Endothelial cell of umbilical vein (primary cell): ENCODE measurements around the gene C3orf20. TPM values are rescaled to one million over a fixed set of nuclear protein-coding genes. Genes with fewer than 3 reads are reported as not detected.

Source experiments
- BruUV-seq: library from RNA; stranded (reverse); fragments of 400-500 nt; replicated peaks from 2 replicates; lab custom pipeline; 2021; lab: Mats Ljungman, UMichigan
- CTCF ChIA-PET: fragments of 300-600, 350-600 bp; sonication (Branson Sonifier 250); formaldehyde crosslinking; loops from one replicate; lab custom pipeline; 2021; ENCODE audit warnings: antibody characterized with exemption, inconsistent platforms; lab: Charles Lee
- POLR2A ChIA-PET: fragments of 300-600, 350-600 bp; sonication (Branson Sonifier 250); formaldehyde crosslinking; loops from one replicate; lab custom pipeline; 2021; ENCODE audit warnings: antibody characterized with exemption, inconsistent platforms; lab: Charles Lee
- DNase-seq: peaks from one replicate; pipeline ENCODE4 v3.0.0-alpha.2; 2011; ENCODE audit warnings: low read depth, low spot score
- FAIRE-seq: peaks from 2 replicates; lab custom pipeline; 2011; peaks lifted over from hg19 to GRCh38; lab: Jason Lieb, UNC
- H2AFZ ChIP-seq: 2 replicates; pipeline ENCODE4 v1.6.0; 2012; ENCODE audit warnings: low read depth, low read length, control low read depth, inconsistent platforms
- H3K27ac ChIP-seq: 2 replicates; pipeline ENCODE4 v1.5.1; 2011; ENCODE audit warnings: low read depth, mild to moderate bottlenecking, control low read depth, low read length, moderate library complexity; ENCODE audit not compliant: insufficient read depth
- H3K27me3 ChIP-seq, 2 experiments: 2 replicates each; pipeline versions ENCODE4 v1.6.0 to v1.6.1; 2011; ENCODE audit warnings: low read length in 2 of 2, mixed read lengths in 1 of 2; ENCODE audit not compliant: control insufficient read depth in 2 of 2, insufficient read depth in 2 of 2
- H3K36me3 ChIP-seq, 2 experiments: 2 replicates in 1 of 2; 3 replicates in 1 of 2; pipeline ENCODE4 v1.5.1; 2011; ENCODE audit warnings: low read length in 2 of 2, mild to moderate bottlenecking in 1 of 2, moderate library complexity in 1 of 2; ENCODE audit not compliant: control insufficient read depth in 2 of 2, insufficient read depth in 2 of 2; ENCODE audit errors: extremely low read depth in 1 of 2
- H3K4me1 ChIP-seq: 3 replicates; pipeline ENCODE4 v1.5.1; 2011; ENCODE audit warnings: mild to moderate bottlenecking, low read length; ENCODE audit not compliant: control insufficient read depth, insufficient read depth; ENCODE audit errors: extremely low read depth
- H3K4me2 ChIP-seq: 2 replicates; pipeline ENCODE4 v1.6.1; 2011; ENCODE audit warnings: low read length, control low read depth, mixed read lengths; ENCODE audit not compliant: insufficient read depth
- H3K4me3 ChIP-seq, 3 experiments: fragments of 200-600 bp in 1 of 3; sonication (generic), shearing (Covaris generic) in 1 of 3; replicated peaks in 1 of 3; 2 replicates each; pipeline ENCODE4 v1.5.1; 2011 to 2016; ENCODE audit warnings: control low read depth in 3 of 3, low read length in 3 of 3, mild to moderate bottlenecking in 2 of 3, inconsistent platforms in 1 of 3, low read depth in 1 of 3, moderate library complexity in 1 of 3; ENCODE audit not compliant: insufficient read depth in 1 of 3
- H3K79me2 ChIP-seq: 2 replicates; pipeline ENCODE4 v1.6.0; 2012; ENCODE audit warnings: low read length, inconsistent platforms; ENCODE audit not compliant: control insufficient read depth, insufficient read depth
- H3K9ac ChIP-seq: replicated peaks from 2 replicates; pipeline ENCODE3; 2011; ENCODE audit warnings: low read length, control low read depth; ENCODE audit not compliant: insufficient read depth; ENCODE audit errors: extremely low read depth
- H3K9me1 ChIP-seq: replicated peaks from 3 replicates; pipeline ENCODE4 v1.6.0; 2011; ENCODE audit warnings: mild to moderate bottlenecking, low read length; ENCODE audit not compliant: control insufficient read depth, insufficient read depth; ENCODE audit errors: extremely low read depth
- H3K9me3 ChIP-seq: replicated peaks from 2 replicates; pipeline ENCODE4 v1.5.1; 2012; ENCODE audit warnings: low read length, inconsistent platforms; ENCODE audit not compliant: control insufficient read depth, insufficient read depth
- H4K20me1 ChIP-seq: replicated peaks from 2 replicates; pipeline ENCODE3; 2011; ENCODE audit warnings: mild to moderate bottlenecking, low read length; ENCODE audit not compliant: control insufficient read depth, insufficient read depth; ENCODE audit errors: extremely low read depth
- EZH2 ChIP-seq: IDR thresholded peaks from 2 replicates; pipeline ENCODE4 v1.6.1; 2012; ENCODE audit warnings: borderline replicate concordance, low read depth, mild to moderate bottlenecking, moderate library complexity, low read length, inconsistent platforms; ENCODE audit not compliant: severe bottlenecking
- FOS ChIP-seq: IDR thresholded peaks from 2 replicates; pipeline ENCODE4 v1.6.1; 2011; ENCODE audit warnings: mild to moderate bottlenecking, low read length, moderate library complexity, borderline replicate concordance; ENCODE audit not compliant: insufficient read depth
- GATA2 ChIP-seq: IDR thresholded peaks from 2 replicates; pipeline ENCODE4 v1.7.0; 2011; ENCODE audit warnings: low read depth, mild to moderate bottlenecking, moderate library complexity, mixed read lengths, low read length; ENCODE audit not compliant: insufficient read length, insufficient read depth
- JUN ChIP-seq: IDR thresholded peaks from 2 replicates; pipeline ENCODE4 v1.6.1; 2011; ENCODE audit warnings: borderline replicate concordance, low read depth; ENCODE audit not compliant: insufficient read length, insufficient read depth
- MAX ChIP-seq: IDR thresholded peaks from 2 replicates; pipeline ENCODE4 v1.6.1; 2011; ENCODE audit not compliant: insufficient read depth, insufficient read length
- MYC ChIP-seq: IDR thresholded peaks from one replicate; pipeline ENCODE4 v1.6.1; 2011; ENCODE audit warnings: mild to moderate bottlenecking, low read depth, low read length
- POLR2A ChIP-seq: IDR thresholded peaks from 2 replicates; pipeline ENCODE4 v1.6.1; 2012; ENCODE audit warnings: low read depth, mild to moderate bottlenecking, control low read depth, low read length
- POLR2AphosphoS5 ChIP-seq: IDR thresholded peaks from 2 replicates; pipeline ENCODE4 v1.6.1; 2012; ENCODE audit warnings: low read depth, mild to moderate bottlenecking, control low read depth, low read length, moderate library complexity; ENCODE audit not compliant: insufficient read depth
- dilution Hi-C: fragments of 300-500 bp; cut with MboI; formaldehyde crosslinking; loops from one replicate; pipeline ENCODE4 v1.15.0; 2019; ENCODE audit warnings: low sequenced_read_pairs; ENCODE audit not compliant: extremely low pct_ligation_motif_present
- intact Hi-C: fragments of 100-400 bp; cut with micrococcal nuclease; formaldehyde crosslinking; loops from one replicate; pipeline ENCODE4 v1.10.0; 2022
- polyA plus RNA-seq, 4 experiments: library from polyadenylated mRNA; depleted of rRNA in 3 of 4; stranded (reverse) in 3 of 4; unstranded in 1 of 4; fragments of >200 nt; gene quantifications; 2 replicates each; pipeline versions ENCODE4 v1.2.1 to v1.2.3, GENCODE V29; 2011 to 2012; ENCODE audit warnings: missing spikeins in 1 of 4
- total RNA-seq: library from RNA; stranded (reverse); gene quantifications from 2 replicates; pipeline ENCODE4 v1.2.3, GENCODE V29; 2021
- TF ChIP-seq, protein P1 (sequence below), 2 donors: IDR thresholded peaks; 1 replicate in 1 of 2; 2 replicates in 1 of 2; pipeline ENCODE4 v1.5.1; 2011; ENCODE audit warnings: low read length in 2 of 2, mild to moderate bottlenecking in 2 of 2, moderate library complexity in 2 of 2, control low read depth in 1 of 2, inconsistent platforms in 1 of 2, low read depth in 1 of 2; ENCODE audit not compliant: insufficient read depth in 1 of 2; ENCODE audit errors: extremely low read depth in 1 of 2

The C3orf20 gene
- total and polyA plus RNA-seq, 2 donors (not counting 3 experiments of a cell fraction or from before 2014, with no cell fraction given), result not detected

DNA sequence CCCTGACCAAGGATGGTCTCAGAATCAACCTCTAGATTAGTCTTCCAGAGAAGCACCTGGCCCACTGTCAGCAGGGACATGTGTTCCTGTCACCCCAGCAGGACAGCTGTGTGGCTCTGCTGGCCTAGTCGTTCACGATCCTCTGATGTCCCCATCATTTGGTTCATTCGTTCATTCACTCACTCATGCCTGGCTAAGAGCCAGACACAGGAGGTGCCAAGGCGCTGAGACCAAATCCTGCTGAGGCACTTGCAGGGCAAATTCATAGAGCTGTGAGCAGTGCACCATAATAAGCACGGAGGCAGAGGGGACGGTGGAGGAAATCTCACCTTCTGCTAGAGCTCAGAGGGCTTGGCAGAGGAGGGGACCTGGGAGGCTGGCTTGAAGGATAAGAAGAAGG, 93.9 kb downstream of the C3orf20 start:
- Histone ChIP-seq H3K4me1 (no peaks in the 10 kb centered on the region), H3K9me1 (no peaks in the 10 kb centered on the region), H3K4me2 (no peak overlapping the region), H3K9me3 (no peaks in the 10 kb centered on the region), H3K27me3 (no peaks in the 10 kb centered on the region), H3K9ac (no peak overlapping the region), H4K20me1 (no peaks in the 10 kb centered on the region), H3K36me3 (no peaks in the 10 kb centered on the region), H3K79me2 (no peaks in the 10 kb centered on the region), H3K27ac (no peak overlapping the region), H3K4me3 (no peak overlapping the region), H2AFZ (no peak overlapping the region)
- POLR2A ChIA-PET, result no interaction called here
- CTCF ChIA-PET, result interaction anchor here (1.0 to 1.5 kb wide), 2 partner anchors 12 to 22 kb away, joined by 4 read pairs; no protein-coding TSS in a partner anchor
- TF ChIP-seq GATA2, result no peak
- TF ChIP-seq POLR2AphosphoS5, result no peak
- TF ChIP-seq FOS, result no peak
- intact Hi-C loops, result no loop called here
- BruUV-seq, result no TSS peak
- no peak for FAIRE-seq
- dilution Hi-C loops, result no loop called here
- DNase-seq, result no peak

GRCh38 chr3:14769544-14770325, 94.8 kb downstream of the C3orf20 start:
- no peak overlapping the region for H2AFZ ChIP-seq
- no TSS peak for BruUV-seq
- no peak overlapping the region for H3K27ac ChIP-seq
- TF ChIP-seq GATA2 (no peak), EZH2 (no peak), POLR2AphosphoS5 (no peak), JUN (no peak), POLR2A (no peak), MYC (no peak), FOS (no peak), MAX (no peak)
- TF ChIP-seq, protein P1, sequence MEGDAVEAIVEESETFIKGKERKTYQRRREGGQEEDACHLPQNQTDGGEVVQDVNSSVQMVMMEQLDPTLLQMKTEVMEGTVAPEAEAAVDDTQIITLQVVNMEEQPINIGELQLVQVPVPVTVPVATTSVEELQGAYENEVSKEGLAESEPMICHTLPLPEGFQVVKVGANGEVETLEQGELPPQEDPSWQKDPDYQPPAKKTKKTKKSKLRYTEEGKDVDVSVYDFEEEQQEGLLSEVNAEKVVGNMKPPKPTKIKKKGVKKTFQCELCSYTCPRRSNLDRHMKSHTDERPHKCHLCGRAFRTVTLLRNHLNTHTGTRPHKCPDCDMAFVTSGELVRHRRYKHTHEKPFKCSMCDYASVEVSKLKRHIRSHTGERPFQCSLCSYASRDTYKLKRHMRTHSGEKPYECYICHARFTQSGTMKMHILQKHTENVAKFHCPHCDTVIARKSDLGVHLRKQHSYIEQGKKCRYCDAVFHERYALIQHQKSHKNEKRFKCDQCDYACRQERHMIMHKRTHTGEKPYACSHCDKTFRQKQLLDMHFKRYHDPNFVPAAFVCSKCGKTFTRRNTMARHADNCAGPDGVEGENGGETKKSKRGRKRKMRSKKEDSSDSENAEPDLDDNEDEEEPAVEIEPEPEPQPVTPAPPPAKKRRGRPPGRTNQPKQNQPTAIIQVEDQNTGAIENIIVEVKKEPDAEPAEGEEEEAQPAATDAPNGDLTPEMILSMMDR (IDR thresholded peaks at IDR 0.05; ENCODE audit: extremely low read depth in 1 of 2, insufficient read depth in 1 of 2, low read depth in 1 of 2, low read length in 2 of 2), result no peak
- no peaks in the 10 kb centered on the region for H3K9me1 ChIP-seq
- no peak overlapping the region for H3K4me2 ChIP-seq
- no peaks in the 10 kb centered on the region for H3K79me2 ChIP-seq
- no peaks in the 10 kb centered on the region for H3K27me3 ChIP-seq
- CTCF ChIA-PET, result interaction anchor here (1.0 to 1.5 kb wide), 2 partner anchors 11 to 21 kb away, joined by 4 read pairs; no protein-coding TSS in a partner anchor
- POLR2A ChIA-PET, result no interaction called here
- H3K4me1 ChIP-seq, result no peaks in the 10 kb centered on the region
- H4K20me1 ChIP-seq, result no peaks in the 10 kb centered on the region
- H3K9me3 ChIP-seq, result no peaks in the 10 kb centered on the region
- intact Hi-C loops (no loop called here), dilution Hi-C loops (no loop called here)
- DNase-seq, result no peak
- FAIRE-seq, result no peak
- H3K4me3 ChIP-seq, result no peak overlapping the region
- no peaks in the 10 kb centered on the region for H3K36me3 ChIP-seq
- H3K9ac ChIP-seq, result no peak overlapping the region
